ENCODE results near the gene GABBR2. TPM values are rescaled to one million over a fixed set of nuclear protein-coding genes. Genes with fewer than 3 reads are reported as not detected.

GABBR2 gene
- total and polyA plus RNA-seq, 9 of the 15 experiments (the other 6 are each of a cell fraction or from before 2014, with no cell fraction given) = 0.15 to 1.9 (median 0.32) TPM

- TF ChIP-seq, protein P1, sequence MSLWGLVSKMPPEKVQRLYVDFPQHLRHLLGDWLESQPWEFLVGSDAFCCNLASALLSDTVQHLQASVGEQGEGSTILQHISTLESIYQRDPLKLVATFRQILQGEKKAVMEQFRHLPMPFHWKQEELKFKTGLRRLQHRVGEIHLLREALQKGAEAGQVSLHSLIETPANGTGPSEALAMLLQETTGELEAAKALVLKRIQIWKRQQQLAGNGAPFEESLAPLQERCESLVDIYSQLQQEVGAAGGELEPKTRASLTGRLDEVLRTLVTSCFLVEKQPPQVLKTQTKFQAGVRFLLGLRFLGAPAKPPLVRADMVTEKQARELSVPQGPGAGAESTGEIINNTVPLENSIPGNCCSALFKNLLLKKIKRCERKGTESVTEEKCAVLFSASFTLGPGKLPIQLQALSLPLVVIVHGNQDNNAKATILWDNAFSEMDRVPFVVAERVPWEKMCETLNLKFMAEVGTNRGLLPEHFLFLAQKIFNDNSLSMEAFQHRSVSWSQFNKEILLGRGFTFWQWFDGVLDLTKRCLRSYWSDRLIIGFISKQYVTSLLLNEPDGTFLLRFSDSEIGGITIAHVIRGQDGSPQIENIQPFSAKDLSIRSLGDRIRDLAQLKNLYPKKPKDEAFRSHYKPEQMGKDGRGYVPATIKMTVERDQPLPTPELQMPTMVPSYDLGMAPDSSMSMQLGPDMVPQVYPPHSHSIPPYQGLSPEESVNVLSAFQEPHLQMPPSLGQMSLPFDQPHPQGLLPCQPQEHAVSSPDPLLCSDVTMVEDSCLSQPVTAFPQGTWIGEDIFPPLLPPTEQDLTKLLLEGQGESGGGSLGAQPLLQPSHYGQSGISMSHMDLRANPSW (CRISPR knock-in tag; IDR thresholded peaks at IDR 0.05) = no peak
- TF ChIP-seq SLC30A9 (CRISPR knock-in tag; IDR thresholded peaks at IDR 0.05) = no peak
- no peak for TF ChIP-seq JUNB (CRISPR knock-in tag; conservative IDR thresholded peaks at IDR 0.05)
- no peak for TF ChIP-seq AFF1 (IDR thresholded peaks at IDR 0.05; ENCODE audit: low read depth in 1 of 2, partially characterized antibody in 2 of 2)
- TF ChIP-seq, protein P2, sequence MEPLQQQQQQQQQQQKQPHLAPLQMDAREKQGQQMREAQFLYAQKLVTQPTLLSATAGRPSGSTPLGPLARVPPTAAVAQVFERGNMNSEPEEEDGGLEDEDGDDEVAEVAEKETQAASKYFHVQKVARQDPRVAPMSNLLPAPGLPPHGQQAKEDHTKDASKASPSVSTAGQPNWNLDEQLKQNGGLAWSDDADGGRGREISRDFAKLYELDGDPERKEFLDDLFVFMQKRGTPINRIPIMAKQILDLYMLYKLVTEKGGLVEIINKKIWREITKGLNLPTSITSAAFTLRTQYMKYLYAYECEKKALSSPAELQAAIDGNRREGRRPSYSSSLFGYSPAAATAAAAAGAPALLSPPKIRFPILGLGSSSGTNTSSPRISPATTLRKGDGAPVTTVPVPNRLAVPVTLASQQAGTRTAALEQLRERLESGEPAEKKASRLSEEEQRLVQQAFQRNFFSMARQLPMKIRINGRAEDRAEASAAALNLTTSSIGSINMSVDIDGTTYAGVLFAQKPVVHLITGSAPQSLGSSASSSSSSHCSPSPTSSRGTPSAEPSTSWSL (CRISPR knock-in tag; IDR thresholded peaks at IDR 0.05; ENCODE audit: borderline replicate concordance) = no peak
- TF ChIP-seq EGR1 (conservative IDR thresholded peaks at IDR 0.05) = no peak
- TF ChIP-seq ZNF75A (CRISPR knock-in tag; IDR thresholded peaks at IDR 0.05) = no peak
- TF ChIP-seq SREBF1 (IDR thresholded peaks at IDR 0.05; ENCODE audit: borderline replicate concordance, low read depth, low read length) = no peak
- TF ChIP-seq FOXA3 (CRISPR knock-in tag; conservative IDR thresholded peaks at IDR 0.05 in 1 of 2, IDR thresholded peaks at IDR 0.05 in 1 of 2) = no peak
- TF ChIP-seq HNRNPL (IDR thresholded peaks at IDR 0.05; ENCODE audit: low read depth, low read length) = no peak
- no peak for TF ChIP-seq NCOA2 (IDR thresholded peaks at IDR 0.05; ENCODE audit: partially characterized antibody in 2 of 2)
- TF ChIP-seq DDX20 (tag; IDR thresholded peaks at IDR 0.05; ENCODE audit: low read depth) = no peak
- TF ChIP-seq ZNF449 (CRISPR knock-in tag; IDR thresholded peaks at IDR 0.05) = no peak
- no peak for TF ChIP-seq ZNF274 (IDR thresholded peaks at IDR 0.05; ENCODE audit: borderline replicate concordance, low read depth, low read length)
- no peak for TF ChIP-seq U2AF2 (optimal IDR thresholded peaks at IDR 0.05; ENCODE audit: low read depth, low read length)
- TF ChIP-seq PYGO2 (tag; IDR thresholded peaks at IDR 0.05) = no peak
- TF ChIP-seq ZC3H11A (IDR thresholded peaks at IDR 0.05; ENCODE audit: low read depth, low read length) = no peak
Measured at GRCh38 chr9:98332405-98332831, 376.3 kb downstream of the GABBR2 start (continued).

All from K562 (cell line).